GM21717 (cell line): ENCODE results near the gene NRXN3.

ENCODE experiments used
- ATAC-seq: cut with Tn5 transposase; IDR thresholded peaks from one replicate; pipeline ENCODE4 v1.9.1; 2021; ENCODE audit warnings: mild to moderate bottlenecking, moderate library complexity; ENCODE audit not compliant: unreplicated experiment

NRXN3 gene

DNA sequence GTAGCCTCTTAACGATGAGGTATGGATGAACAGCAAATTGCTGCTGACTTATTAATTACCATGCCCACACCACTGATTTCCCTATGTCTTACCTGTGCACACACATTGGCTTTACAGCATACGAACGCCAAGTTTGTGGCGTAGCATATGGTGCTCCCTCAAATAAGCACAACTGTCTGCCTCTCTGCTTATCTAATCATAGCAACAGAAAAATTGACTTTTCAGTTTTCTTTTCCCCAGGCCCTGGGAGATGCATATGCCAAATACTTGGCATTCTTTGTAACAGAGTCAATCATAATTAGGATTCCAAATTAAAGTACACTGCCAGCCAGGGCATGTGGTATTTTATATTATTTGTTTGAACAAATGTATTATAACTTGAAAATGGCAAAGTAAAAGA is 1415.7 kb downstream of the NRXN3 start:
- ATAC-seq, result no peak

DNA sequence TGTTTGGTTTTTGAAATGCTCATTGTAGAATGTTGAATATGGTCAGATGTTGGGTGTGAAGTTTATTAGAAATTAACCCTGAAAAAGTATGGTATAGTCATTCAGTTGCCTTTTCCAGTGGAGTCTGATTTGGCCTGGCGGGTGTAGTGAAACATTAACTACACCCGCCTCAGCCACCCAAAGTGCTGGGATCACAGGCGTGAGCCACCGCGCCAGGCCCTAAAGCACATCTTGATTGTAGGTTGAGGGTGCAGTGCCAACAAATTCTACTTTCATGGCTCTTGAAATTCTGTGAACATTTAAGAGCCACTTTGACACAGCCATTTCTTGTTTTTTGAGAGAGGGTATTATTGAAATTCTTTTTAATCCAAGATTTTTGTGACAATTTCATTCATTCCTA is 1416.2 kb downstream of the NRXN3 start:
- ATAC-seq, result no peak

DNA sequence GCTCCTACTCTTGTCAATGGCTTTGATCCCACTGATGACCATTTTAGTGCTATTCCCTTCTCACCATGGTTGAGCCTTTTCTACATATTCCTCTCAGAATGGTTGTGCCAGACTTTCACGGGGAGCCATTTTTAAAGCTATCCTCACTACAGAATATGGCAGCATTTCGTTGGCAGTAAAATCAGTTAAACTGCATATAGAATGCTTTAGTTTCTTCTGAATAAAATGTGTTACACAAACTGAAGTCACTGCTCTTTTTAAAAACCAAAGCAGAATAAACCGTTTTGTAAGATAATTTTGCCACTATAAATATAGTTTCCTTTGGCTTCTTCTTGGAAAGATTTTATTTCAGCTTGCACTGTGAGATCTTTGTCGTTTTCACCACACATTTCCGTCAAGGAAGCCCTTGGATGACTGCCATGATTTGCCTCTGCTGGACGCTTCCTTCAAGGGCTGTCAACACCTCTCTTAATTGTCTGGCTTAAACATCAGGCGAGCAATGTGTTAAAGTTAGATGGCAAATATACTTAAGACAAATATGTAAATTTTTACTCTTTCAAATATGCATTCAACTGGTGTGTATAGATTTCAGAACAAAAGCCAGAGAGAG is 1416.9 kb downstream of the NRXN3 start:
- ATAC-seq, result no peak

DNA sequence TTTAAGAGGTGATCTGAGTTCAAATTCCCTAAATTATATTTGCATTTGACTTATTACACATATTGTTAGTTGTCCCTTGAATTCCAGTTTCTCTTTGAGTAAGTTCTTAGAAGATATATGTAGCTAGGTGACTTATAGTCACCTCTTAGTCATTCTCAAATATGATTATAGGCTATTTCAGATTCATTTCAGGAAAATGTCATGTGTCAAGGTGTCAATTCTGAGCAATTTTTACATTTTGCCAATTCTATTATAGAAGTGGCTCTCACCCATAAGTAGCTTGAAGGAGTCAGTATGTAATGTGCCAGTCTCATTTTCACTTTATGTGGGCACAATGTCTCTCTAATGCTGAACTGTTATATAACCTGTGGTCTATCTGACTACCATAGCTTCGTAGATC is 1417.7 kb downstream of the NRXN3 start:
- ATAC-seq, result no peak

DNA sequence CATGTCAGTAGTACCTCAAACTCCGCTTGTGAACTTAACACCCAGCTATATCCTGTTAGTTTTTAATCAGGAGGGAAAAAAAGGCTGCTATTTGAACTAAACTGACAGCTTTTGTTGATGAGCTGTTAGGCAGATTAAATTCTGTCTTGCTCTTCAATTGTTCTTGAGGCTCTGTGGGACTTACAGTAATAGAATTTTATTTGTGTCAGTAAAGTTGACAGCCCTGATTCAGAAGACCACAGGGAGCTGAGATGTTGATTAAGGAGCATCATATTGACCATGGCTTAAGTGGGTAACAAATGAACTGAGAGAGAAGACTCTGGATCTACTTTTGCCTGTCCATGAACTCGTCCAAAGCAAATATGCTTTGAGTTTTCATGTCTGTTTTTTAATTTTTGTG is 1418.2 kb downstream of the NRXN3 start:
- ATAC-seq, result no peak

DNA sequence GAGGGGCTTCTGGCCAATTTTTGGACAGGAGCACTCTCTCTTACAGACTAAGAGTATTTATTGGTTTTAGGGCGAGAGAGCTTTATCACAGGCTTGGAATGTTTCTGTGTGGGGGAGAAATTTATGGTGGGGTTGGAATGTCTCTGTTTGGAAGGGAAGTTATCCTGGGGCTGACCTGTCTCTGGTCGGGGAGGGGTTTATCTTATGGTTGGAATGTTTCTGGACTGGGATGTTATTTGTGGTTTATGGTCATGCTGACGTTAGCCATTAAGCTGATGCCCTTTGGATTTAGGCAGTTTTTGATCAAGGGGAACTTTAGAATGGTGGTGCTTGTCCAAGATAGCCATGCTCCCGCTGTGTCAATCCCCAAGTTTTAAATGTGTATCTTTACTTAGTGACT is 1426.4 kb downstream of the NRXN3 start:
- no peak for ATAC-seq

DNA sequence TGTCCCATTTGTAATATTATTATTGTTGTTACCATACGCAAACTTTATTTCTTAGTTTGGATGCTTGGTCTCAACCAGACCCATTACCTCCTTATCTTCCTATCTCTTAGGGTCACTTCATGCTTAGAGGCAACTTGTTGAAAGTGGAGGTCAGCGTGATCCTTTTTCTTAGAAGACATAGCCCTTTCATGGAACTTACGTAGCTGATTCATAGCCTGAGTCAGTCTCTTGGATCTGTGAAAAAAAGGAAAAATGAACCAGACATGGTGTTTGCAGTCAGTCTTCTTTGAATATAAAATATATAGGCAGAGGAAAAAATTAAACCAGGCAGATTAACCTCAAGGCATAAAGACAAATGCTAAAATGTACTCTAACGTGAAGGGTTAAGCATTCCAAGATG is 1427.4 kb downstream of the NRXN3 start:
- no peak for ATAC-seq

DNA sequence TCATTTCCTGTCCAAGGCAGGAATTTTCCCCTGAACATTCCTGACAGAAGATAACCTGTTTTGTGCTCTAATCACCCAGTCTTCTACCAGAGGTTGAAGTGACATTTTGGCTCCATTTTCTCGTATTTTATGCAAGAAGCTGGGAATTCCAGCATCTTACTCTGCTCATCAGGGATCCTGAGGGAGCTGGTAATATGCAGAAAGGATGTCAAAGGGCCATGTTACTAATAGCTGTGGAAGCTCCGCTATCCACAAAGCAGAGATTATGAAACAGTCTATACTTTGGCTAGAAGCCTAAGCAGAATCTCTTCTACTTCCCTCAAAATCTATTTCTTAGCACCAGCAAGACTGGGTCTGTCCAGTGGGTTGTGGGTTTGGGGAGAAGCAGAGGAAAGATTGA is 1428.2 kb downstream of the NRXN3 start:
- ATAC-seq, result no peak

DNA sequence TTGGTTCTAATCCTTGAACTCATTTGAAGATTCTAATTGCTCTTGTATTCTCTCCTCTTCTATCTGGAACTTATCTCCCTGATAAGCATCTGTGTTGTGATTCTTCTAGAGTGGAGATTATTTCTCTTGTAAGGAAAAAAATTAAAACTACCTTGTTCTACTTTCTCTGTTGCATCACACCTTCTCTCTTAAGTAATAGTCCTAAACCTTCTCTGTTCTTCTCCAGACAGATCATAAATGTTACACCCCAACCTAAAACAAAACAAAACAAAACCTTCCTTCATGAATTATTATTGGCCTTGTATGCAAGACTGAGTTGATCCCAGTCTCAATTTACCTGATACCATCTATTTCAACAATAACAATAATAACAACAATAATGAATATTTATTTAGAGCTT is 1429.1 kb downstream of the NRXN3 start:
- no peak for ATAC-seq

DNA sequence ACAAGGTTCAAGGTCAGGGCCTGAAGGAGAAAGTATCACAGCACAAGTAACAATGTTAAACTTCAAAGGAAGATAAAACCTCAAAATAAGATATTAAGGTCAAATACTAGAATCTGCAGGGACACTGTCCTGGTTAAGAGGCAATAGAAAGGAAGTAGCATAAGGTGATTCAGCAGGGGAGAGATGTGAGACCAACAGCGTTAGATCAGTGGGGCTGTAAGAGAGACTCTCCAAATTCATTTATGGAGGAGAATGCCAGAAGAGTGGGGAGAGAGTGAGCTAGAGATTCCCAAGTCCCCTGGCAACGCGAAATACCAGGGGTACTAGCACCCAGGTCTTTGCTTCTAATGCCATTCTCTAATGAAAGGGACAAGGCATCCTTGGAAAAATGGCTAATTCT is 1430.2 kb downstream of the NRXN3 start:
- ATAC-seq, result no peak

DNA sequence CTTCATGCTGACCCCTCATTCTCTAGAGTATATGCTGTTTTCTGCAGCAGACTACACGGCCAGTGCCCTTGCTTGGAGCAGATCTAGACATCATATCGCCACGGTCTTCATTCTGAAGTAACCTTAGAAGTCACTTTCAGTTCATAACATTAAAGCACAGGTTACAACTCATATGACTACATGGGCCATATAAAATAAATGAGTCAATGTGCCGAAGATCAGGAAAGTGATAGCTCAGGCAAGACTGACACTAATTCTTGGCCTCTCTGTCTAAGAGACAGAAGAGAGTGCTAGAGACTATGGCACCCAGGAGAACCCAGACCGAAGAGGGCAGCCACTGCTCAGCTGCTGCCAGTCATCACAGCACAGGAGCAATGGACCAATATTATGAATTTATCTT is 1431.4 kb downstream of the NRXN3 start:
- no peak for ATAC-seq

DNA sequence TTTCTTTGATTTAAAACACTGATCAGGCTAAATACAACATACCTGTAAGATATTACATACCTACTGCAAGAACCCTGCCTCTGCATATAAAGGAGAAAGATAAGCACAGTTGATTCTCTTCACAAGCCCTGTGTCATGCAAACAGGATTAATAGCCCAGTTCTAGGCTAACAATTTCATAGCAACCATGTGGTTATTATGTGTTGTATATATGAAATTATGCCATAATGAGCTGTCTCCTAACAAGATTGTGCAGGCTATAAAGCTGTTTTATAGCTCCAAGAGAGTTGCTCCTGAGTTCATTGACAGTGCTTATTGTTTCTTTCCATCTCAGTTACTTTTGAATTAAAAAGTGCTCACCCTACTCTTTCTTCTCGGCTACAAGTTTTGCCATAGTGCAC is 1431.9 kb downstream of the NRXN3 start:
- no peak for ATAC-seq

DNA sequence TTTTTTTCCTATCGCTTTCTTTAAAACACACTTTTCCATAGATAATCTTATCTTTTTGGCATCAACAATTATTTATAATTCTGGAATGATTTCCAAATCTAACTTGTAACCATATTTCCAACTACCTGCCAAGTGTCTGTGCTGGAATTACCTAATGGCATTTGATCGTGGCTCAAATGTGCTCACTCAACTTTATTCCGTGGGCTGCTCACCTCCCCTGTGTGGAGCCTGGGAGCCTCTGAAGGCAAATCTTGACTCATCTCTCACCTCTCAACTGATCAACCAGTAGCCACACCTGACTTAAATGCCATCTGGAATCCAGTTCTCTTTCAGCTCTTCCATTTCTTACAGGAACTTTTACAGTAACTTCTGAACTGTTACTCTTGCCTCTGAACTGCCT is 1432.6 kb downstream of the NRXN3 start:
- no peak for ATAC-seq

DNA sequence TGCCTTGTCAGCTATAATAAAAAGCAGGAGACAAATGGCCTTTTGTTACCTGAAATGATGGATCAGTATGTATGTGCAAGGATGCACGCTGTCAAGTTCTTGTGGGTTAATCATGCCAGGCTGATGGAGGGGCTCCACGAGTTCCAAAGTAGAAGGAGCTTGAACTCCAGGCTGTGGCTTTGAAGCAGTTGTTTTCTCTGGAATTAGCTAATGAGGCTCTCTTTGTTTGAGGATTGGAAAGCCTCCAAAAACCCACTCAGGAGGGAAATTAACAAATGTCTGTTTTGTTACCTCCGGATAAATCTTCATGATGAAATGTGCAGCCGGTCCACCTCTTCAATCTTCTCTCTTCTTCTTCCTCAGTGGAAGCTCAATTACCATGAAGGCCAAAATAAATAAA is 1435.7 kb downstream of the NRXN3 start:
- ATAC-seq, result no peak

DNA sequence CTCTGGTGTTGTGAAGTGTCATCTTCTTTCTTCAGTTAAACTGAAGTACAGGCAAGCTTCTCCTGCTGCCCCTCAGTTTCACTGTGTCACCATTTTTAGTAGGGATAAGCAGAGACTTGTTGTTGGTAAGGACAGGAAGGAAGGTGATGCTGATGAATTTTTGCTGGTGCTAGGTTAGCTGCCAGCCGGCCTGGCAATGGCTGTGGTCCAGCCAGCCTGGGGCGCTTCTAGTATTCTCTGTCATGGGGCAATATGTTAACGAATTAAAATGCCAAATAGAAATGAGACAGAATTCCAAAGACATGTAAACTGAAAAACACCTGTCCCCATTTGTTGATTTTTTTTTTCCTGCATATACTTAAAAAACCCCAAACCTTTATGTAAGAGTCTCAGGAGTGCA is 1438.3 kb downstream of the NRXN3 start:
- ATAC-seq, result no peak

DNA sequence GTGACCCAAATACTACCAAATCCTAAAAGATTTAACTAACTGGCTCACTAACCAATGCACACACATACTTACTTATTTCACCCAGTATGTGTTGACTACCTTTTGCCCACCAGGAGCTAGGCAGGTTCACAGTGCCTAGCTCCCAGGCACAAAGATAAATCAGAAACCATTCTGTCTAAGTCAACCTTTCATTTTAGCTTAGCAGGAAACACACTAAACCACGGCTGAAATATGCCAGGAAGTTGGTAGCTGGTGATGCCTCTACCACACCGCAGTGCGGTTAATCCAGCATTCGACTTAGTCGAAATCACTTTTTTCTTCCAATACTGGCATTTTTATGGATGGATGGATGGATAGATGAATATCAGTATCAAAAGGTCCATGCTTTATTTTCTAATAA is 1443.5 kb downstream of the NRXN3 start:
- no peak for ATAC-seq

DNA sequence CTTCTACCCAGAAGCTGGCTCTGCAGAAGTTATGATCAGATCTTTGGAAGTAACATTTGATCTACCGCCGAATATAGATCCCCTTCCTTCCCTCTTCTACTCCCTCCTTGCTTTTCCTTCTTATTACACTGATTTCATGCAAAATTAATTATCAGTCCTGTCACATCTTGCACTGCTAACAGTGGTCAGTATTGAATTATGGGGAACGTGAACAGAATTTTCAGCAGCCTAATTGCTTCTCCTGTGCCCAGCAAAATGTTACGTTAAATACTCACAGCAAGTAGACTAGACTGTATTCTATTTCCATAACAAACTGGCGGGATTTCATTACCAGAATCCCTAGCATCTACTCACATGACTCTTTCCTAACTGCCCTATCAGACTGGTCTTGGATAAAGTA is 1444.3 kb downstream of the NRXN3 start:
- ATAC-seq, result no peak

DNA sequence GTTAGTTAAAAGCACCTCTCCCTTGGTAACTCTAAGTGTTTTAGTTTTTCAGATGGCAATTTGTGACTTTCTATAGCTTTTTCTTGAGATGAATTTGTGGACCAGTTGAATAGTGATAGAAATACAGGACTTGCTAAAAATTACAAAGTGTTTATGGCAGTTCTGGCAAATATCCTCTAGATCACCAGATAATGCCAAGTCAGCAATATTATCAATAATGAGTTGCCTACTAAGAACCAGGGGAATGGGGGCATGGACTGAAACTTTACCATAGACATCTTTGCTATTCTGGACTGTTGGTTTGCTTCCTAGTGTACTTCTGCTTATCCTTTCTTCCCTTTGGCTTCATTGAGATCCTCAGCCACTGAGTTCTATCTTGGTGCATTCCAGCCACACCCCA is 1456.9 kb downstream of the NRXN3 start:
- no peak for ATAC-seq

DNA sequence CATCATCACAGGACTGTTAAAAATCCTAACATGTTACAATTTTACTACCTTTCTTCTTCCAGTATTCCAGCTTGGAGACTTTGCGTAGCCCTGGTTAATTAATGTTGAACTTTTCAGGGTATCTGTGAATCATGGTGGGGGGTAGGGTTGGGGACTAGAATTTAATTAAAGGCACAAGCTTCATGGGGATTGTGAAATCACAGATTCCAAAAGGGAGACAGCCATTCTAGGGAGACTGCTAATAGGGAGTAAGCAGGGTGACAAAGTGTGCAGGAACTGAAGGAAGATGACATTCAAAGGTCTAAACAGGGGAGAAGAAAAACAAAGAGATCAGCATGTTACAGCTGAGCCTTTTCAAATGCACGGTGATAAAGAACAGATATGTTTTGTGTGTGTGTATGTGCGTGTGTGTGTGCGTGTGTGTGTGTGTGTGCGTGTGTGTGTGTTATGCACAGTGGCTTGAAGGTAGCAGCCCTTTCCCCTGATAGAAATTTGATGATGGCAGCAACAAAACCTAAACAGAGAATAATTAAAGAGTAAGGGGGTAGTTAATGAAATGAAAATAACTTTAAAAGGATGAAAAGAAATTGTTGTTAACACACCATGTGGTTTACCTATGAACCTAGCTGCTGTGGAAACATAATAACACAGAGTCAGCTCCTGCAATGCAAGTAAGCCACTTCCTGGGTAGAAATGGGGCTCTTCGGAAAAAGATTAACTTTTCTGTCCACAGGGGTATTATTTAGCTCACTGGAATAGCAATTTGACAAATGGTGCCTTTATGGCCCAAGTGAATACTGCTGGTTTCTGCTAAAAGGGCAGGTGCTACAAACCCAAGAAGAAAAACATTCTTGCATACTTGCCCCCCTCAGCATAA is 1459.5 kb downstream of the NRXN3 start:
- ATAC-seq, result no peak

DNA sequence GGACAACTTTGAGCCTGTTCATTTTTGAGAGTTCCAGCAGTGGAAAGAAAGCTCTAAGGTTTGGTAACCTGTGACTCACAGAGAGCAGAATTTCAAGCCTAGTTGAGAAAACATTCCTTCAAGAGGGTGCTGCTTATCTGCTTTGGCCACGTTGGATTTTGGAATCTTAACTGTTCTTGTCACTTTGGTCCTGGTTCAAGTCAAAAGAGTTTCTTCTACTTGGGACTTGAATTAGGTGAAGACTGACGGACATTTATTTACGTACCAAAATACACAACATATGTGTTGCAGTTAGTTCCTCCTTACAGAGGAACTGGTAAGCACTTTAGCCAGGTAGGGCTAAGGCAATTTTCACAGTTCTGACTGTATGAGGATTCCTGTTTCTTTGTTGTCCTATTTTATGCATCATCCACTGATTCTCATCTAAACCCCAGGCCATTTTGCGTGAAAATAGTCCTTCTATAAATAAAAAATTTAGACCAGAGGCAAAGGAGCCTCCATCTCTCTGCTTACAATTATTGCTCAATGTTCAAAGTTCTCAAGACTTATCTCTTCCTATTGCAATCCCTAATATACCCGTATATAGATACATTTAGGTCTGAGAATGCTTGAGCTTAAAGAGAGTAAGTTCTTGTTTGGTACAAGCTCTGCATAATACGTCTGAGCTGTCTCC is 1460.3 kb downstream of the NRXN3 start:
- no peak for ATAC-seq

DNA sequence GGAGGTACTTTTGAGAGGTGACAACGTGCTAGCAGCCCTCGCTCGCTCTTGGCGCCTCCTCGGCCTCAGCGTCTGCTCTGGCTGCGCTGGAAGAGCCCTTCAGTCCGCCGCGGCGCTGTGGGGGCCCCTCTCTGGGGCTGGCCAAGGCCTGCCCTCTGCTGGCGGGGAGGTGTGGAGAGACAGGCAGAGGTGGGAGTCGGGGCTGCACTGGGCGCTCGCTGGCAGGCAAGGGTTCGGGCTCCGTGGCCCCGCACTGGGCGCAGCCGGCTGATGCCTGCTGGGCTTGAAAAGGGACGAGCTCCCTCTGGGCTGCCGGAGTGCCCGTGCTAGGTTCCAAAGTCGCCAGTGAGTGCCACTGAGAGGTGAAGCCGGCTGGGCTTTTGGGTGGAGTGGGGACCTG is 1461.1 kb downstream of the NRXN3 start:
- ATAC-seq, result no peak

DNA sequence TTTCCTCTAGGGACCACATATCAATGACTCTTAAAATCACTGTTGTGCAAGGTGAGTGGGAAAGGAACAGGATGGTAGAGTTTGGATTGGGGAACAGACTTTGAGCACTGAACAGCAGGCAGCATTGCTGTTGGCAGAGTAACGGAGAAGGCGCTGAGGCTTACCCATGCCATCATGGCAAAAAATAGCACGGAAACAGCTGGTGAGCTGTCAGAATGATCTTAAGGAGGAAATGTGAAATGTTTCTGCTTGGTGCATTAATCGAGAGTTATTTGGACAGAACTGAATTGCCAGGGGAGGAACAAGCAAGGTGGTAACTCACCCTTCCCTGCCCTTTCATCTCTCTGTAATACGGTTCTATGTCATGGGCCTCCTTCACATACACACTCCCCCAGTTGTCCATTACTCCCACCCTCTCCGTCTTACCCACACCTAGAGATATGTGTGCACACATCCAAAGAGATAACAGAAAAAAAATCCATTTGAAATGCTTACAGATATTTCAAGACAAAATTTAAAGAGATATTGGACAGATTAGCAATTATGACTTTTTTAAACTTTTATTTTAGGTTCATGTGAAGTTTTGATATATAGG is 1468.6 kb downstream of the NRXN3 start:
- ATAC-seq, result no peak
